ENCODE data around the gene RGL1. TPM values are rescaled to one million over a fixed set of nuclear protein-coding genes. Genes with fewer than 3 reads are reported as not detected.

The RGL1 gene
- total RNA-seq, 6 experiments from 2014 or later = 12.0 to 16.8 (median 14.7) TPM

DNA sequence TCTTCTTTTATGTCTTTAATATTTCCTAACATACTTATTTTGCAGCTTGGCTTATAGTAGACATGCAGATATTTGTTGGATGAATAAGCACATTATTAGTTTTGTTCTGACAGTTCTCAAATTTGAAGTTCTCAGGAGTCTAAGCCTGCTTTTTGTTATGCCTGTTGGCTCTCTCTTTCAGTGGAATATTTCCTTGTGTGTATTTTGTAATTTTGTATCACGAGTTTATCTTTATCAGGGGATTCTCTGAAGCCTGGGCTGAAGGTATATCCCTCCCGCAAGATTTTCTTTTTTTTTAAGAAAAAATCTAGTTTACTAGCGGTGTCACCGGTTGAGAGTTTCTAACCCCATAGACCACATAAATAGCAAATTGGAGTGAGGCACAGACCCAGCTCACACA, 105.9 kb downstream of the RGL1 start:
- Mint-ChIP-seq H3K36me3 (ENCODE audit: low read depth) (peaks cover 62% of the 10 kb centered on the region), H3K4me3 (no peak overlapping the region), H3K9me3 (no peaks in the 10 kb centered on the region), H3K27ac (no peak overlapping the region), H3K27me3 (ENCODE audit: insufficient read depth) (no peaks in the 10 kb centered on the region; the same call in 1 of the 2 replicates), H3K4me1 (ENCODE audit: low read depth) (peaks cover 34% of the 10 kb centered on the region)
- TF ChIP-seq, protein P1, sequence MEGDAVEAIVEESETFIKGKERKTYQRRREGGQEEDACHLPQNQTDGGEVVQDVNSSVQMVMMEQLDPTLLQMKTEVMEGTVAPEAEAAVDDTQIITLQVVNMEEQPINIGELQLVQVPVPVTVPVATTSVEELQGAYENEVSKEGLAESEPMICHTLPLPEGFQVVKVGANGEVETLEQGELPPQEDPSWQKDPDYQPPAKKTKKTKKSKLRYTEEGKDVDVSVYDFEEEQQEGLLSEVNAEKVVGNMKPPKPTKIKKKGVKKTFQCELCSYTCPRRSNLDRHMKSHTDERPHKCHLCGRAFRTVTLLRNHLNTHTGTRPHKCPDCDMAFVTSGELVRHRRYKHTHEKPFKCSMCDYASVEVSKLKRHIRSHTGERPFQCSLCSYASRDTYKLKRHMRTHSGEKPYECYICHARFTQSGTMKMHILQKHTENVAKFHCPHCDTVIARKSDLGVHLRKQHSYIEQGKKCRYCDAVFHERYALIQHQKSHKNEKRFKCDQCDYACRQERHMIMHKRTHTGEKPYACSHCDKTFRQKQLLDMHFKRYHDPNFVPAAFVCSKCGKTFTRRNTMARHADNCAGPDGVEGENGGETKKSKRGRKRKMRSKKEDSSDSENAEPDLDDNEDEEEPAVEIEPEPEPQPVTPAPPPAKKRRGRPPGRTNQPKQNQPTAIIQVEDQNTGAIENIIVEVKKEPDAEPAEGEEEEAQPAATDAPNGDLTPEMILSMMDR (IDR thresholded peaks at IDR 0.05) = no peak
- DNase-seq = no peak

DNA sequence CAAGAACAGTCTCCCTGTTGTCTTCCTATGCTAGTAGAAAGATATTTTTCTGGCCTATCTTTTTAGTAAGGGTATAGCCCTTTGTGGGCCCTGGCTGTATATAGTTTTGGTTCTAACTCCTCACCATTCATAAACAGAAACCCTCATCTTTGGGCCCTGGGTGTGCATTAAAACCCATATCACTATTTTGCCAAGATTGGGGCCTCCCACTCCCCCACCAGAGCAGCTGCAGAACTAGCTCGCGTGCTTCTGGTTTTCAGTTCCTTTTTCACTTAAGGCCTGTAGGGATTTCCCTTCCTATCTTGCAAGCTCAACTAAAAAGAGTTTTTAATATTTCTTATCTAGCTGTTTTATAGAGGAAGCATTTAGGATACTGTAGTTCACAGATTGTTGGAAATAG, 106.4 kb downstream of the RGL1 start:
- Mint-ChIP-seq H3K27me3 (ENCODE audit: insufficient read depth) (peaks cover under 1% of the 10 kb centered on the region; the same call in 1 of the 2 replicates), H3K9me3 (no peaks in the 10 kb centered on the region), H3K36me3 (ENCODE audit: low read depth) (peaks cover 62% of the 10 kb centered on the region), H3K4me1 (ENCODE audit: low read depth) (peaks cover 38% of the 10 kb centered on the region), H3K27ac (no peak overlapping the region), H3K4me3 (no peak overlapping the region)
- no peak for DNase-seq
- TF ChIP-seq, protein P1 (IDR thresholded peaks at IDR 0.05) = no peak

DNA sequence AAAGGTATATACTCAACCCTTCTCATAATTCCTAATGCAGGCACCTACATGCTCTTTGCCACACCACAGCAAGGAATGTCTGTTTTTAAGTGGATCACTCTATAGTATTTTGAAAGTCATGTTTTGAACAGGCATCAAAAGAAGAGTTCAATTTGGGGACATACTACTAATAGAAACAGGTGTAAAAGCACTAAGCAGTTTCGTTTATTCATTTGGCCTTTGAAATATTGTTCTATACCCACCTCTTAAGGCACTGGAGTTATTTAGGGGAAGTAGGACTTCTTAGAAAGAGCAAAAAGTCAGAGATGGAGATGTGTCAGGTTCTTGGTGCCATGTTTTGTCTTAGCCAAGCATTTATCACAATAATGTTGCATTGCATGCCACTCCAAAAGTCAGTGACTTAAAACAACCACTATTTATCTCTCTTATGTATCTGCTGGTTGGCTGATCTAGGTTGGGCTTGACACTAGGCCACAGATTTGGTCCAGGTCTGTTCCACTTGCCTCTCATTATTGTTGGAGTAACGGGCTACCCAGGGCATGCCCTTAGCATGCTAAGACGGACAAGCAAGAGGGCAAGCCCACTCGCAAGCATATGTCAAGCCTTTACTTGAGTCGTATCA, 107.5 kb downstream of the RGL1 start:
- peaks cover 58% of the 10 kb centered on the region for H3K36me3 Mint-ChIP-seq (ENCODE audit: low read depth)
- H3K27me3 Mint-ChIP-seq (ENCODE audit: insufficient read depth) = peaks cover 2% of the 10 kb centered on the region; the same call in 1 of the 2 replicates
- no peaks in the 10 kb centered on the region for H3K9me3 Mint-ChIP-seq
- no peak overlapping the region for H3K27ac Mint-ChIP-seq
- DNase-seq = no peak
- no peak overlapping the region for H3K4me3 Mint-ChIP-seq
- H3K4me1 Mint-ChIP-seq (ENCODE audit: low read depth) = peaks cover 42% of the 10 kb centered on the region
- TF ChIP-seq, protein P1 (IDR thresholded peaks at IDR 0.05) = no peak

DNA sequence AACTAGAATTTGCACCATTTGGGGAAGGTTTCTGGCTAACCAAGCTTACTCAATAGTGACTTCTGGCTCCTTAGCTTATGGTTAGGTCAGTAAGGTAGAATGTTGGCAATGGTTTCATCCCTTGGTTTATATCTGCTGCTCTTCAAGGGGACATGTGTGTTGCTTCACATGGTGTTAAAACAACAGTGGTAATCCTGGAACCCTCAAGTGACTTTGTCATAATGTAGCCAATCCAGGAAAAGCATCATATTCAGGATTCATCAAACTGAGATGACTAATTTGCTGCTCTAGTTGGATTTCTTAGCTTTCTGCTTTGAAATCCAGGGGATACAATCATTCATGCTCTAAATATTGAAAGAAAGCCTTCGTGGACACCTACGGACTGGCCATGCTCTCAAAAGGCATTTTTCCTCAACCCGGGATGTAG, 108.7 kb downstream of the RGL1 start:
- DNase-seq = peak; percentile 38
- peak overlapping the region; percentile 8; the same call in 1 of the 2 replicates for H3K4me3 Mint-ChIP-seq
- H3K4me1 Mint-ChIP-seq (ENCODE audit: low read depth) = peaks cover 42% of the 10 kb centered on the region
- TF ChIP-seq, protein P1 (IDR thresholded peaks at IDR 0.05) = no peak
- peak overlapping the region; percentile 64 for H3K27ac Mint-ChIP-seq
- peaks cover 2% of the 10 kb centered on the region; the same call in 1 of the 2 replicates for H3K27me3 Mint-ChIP-seq (ENCODE audit: insufficient read depth)
- H3K36me3 Mint-ChIP-seq (ENCODE audit: low read depth) = peaks cover 57% of the 10 kb centered on the region
- no peaks in the 10 kb centered on the region for H3K9me3 Mint-ChIP-seq

DNA sequence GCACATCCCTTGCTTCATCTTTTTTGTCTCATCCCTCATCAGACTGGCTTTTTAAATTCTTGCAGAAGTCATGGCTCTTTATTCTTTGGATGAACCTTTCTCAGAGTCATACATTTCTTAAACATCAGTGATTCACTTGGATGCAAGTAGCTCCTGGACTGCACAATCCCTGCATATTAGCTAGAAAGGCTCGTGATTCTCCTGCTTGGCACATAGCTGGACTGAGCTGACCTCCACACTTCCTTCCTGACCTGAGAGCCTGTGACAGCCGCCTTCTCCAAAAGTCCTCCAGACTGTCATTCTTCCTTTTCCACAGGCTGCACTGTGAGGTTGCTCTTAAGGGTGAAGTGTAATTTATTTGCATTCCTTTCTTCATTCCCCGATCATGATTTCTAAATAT, 109.4 kb downstream of the RGL1 start:
- peak; percentile 37 for DNase-seq
- Mint-ChIP-seq H3K4me1 (ENCODE audit: low read depth) (peaks cover 42% of the 10 kb centered on the region), H3K36me3 (ENCODE audit: low read depth) (peaks cover 50% of the 10 kb centered on the region), H3K27ac (peak overlapping the region; percentile 64), H3K27me3 (ENCODE audit: insufficient read depth) (peaks cover 2% of the 10 kb centered on the region; the same call in 1 of the 2 replicates), H3K9me3 (no peaks in the 10 kb centered on the region), H3K4me3 (peak overlapping the region; percentile 8; the same call in 1 of the 2 replicates)
- TF ChIP-seq, protein P1 (IDR thresholded peaks at IDR 0.05) = no peak
